NCI-H526 treated with DMSO at 0.1 percent for 48 hours (cell line): ENCODE results near the gene CEP72.
A peak's percentile ranks its signal among the peaks of the same experiment; 100 is the strongest.
"Not testable (repeated sequence)": the region's sequence is repeated elsewhere in the genome, so short reads cannot be mapped to it uniquely, and the experiment has no call there.

Experiments used
- DNase-seq: peaks from one replicate; lab custom pipeline; 2025; lab: John Stamatoyannopoulos, UW

Gene CEP72

GRCh38 chr5:684751-685216, 72.6 kb downstream of the CEP72 start:
- DNase-seq: no peak

GRCh38 chr5:685262-686171, 73.4 kb downstream of the CEP72 start:
- no peak for DNase-seq

DNA sequence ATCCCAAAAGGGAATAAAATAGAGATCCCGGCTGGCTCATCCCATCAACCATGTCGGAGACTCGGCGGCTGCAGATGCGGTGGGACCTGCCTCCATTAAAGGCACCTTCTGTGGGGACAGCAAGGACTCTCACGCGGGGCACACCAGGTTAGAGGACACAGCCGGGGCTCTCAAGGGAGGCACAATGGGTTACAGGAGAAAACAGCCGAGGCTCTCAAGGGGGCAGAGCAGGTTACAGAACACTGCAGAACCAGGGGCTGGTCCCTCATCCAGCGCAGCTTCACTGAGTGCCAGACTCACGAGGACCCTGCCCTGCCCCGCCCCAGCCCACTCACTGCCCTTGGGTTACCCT, 74.0 kb downstream of the CEP72 start:
- DNase-seq: not testable (repeated sequence)

DNA sequence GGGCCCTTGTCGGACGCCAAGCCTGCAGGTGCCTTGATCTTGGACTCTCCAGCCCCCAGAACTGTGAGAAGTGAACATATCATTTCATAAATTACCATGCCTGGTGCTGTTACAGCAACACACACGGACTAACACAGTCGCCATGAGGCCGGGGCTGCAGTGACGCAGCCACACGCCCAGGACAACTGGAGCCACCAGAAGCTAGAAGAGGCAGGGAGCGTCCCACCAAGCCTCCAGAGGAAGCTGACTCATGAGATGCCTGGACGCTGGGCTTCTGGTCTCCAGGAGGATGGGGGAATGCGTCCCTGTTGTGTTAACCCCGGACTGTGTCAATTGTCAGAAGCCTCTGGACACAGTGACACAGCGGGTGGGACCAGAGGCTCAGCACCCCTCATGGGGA, 74.8 kb downstream of the CEP72 start:
- DNase-seq: not testable (repeated sequence)

DNA sequence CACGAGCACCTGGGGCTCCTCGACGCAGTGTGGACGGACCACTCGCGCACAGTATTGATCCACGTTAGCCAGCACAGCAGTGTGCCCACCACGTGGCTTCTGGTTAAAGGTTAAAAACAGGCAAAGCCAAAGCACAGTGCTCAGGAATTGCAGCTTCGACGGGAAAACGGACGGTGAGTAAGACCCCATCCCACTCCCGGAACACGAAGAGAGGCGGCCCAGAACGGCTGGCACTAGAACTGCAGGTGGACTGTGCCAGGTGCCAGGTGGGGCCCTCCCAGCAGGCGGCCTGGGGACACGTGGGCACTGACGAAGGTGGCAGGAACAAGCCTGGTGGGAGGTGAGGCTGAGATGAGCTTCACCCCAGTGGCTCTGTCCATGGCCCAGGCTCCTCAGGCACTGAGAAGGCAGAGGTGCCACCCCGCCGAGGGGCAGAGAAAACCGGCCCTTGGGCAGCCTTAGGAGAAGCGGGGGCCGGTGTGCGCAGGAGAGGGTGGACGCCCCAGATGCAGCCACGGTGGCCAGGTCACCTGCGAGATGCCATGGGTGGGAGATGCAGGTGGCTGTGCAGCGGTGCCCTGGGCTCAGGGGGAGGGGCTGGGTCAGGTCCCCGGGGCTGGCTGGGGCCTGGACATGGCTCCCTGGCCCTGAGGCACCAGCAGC, 76.3 kb downstream of the CEP72 start:
- not testable (repeated sequence) for DNase-seq

- not testable (repeated sequence) for DNase-seq
These were observed 78.2 kb downstream of the CEP72 start for GRCh38 chr5:690293-690692.

GRCh38 chr5:691049-691448, 78.9 kb downstream of the CEP72 start:
- DNase-seq: not testable (repeated sequence)

DNA sequence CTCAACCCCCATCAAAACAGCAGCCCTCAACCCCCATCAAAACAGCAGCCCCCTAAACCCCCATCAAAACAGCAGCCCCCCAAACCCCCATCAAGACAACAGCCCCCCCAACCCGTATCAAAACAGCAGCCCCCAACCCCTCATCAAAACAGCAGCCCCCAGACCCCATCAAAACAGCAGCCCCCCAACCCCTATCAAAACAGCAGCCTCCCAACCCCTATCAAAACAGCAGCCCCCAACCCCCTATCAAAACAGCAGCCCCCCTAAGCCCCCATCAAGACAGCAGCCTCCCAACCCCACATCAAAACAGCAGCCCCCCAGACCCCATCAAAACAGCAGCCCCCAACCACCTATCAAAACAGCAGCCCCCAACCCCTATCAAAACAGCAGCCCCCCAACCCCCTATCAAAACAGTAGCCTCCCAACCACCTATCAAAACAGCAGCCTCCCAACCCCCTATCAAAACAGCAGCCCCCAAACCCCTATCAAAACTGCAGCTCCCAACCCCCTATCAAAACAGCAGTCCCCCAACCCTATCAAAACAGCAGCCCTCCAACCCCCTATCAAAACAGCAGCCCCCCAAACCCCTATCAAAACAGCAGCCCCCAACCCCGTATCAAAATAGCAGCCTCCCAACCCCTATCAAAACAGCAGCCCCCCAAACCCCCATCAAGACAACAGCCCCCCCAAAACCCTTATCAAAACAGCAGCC, 79.8 kb downstream of the CEP72 start:
- DNase-seq: no peak

DNA sequence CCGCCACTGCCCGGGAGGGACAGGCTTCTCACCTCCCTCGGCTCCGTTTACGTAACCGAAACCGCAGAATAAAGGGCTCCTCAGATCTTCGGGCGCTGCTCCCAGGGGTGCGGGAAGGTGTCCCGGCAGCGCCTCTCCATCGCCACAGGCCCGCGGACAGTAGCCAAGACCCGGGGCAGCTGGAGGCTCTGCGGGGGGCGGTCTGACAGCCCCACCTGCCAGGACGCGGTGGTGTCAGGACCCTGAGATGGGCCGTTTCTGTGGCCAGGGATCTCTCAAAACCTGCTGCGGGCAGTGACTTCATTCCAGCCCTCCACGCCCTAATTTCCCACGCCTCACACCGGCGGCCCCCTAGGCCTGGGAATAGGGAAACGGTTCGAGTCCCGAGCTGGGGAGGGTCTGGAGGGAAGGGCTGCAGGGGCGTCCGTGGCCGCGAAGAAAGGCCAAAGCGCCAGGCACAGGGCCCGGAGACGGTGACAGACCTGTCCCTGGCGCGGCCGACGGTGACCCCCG, 80.4 kb downstream of the CEP72 start:
- not testable (repeated sequence) for DNase-seq

DNA sequence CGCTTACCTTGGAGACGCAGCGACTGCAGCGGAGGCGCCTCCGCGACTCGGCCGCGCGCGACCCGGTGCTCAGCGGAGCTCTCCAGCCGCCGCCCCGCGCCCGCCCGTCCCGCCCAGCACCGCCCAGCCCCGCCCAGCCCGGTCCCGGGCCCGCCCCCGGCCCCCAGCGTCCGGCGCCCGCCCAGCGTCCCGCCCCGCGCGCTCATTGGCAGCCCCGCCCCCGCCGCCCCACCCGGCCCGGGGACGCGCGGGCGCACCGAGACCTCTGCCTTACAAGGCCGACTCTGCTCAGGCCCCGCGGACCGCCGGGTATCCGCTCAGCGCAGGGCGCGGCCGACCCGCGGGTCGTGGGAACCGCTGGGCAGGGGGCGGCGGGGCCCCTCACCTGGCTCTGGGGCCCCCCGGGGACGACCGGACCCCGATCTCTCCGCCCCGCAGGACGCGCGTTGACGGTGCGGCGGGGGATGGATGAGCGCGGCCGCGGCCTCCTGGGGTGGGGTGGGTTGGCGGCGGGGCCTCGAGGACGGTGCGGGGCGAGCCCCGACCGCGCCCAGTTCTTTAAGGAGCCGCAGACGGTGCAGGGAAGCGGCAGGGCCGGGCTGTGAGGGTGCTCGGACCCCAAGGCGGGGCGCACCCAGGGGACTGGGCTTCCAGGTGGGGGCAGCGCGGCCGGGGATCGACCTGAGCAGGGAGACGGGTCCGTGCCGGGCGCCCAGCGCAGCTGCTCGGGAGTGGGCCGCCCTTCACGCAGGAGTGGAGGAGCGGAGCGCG, 81.3 kb downstream of the CEP72 start, which contains the start of gene TPPP:
TPPP (minus strand) TSS at position 82 of the 771 bp plus-strand sequence. CDS start 15,292 bp downstream, outside the sequence.
- peak; percentile 43 for DNase-seq

GRCh38 chr5:694042-694431, 81.9 kb downstream of the CEP72 start:
- not testable (repeated sequence) for DNase-seq

DNA sequence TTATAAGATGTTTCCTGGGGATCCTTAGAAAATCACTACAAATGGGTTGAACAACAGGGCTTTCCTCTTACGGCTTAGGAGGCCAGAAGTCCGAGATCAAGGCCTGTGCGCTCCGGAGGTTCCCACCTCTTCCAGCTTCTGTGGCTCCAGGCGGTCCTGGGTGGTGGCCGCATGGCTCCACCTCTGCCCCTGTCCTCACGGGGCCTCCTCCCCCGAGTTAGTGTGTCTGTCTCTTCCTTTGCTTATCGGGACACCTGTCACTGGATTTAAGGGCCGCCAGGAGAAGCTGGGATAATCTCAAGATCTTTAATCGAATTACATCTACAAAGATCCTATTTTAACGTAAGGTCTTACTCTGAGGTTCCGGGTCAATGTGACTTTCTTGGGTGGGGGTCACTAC, 83.3 kb downstream of the CEP72 start:
- DNase-seq: not testable (repeated sequence)

DNA sequence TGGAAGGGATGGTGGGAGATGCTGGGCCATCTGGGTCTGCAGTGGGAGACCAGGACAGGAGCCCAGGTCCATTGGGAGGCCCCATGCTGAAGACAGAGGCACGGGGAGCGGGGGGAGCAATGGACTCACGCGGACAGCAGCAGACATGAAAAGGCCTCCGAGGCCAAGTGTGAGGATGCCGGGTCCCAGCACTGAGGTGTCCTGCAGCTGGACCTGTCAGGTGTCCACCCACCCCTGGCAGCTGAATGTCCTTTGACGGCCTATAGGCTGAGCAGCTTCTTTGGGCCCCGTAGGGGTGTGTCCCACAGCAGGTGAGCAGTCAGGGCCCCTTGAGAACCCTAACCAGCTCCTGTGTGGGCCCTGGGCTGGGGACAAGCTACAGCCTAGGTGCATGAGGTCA, 84.1 kb downstream of the CEP72 start:
- not testable (repeated sequence) for DNase-seq

- not testable (repeated sequence) for DNase-seq
These were observed 84.9 kb downstream of the CEP72 start for GRCh38 chr5:696753-697702.
